OCI-LY7 (cell line): ENCODE data around the gene TRPV6.

Experiments
- CTCF ChIP-seq: fragments of 200-600 bp; sonication (generic); conservative IDR thresholded peaks from 2 replicates; pipeline ENCODE4 v1.5.1; 2014; ENCODE audit warnings: mild to moderate bottlenecking, antibody characterized with exemption, low read length, moderate library complexity, mixed read lengths
- EZH2phosphoT487 ChIP-seq: fragments of 200-600 bp; sonication (generic); IDR thresholded peaks from 2 replicates; pipeline ENCODE4 v1.6.1; 2018; ENCODE audit warnings: low read depth, borderline replicate concordance, mild to moderate bottlenecking, mixed run types, antibody characterized with exemption, low read length, moderate library complexity, mixed read lengths

- TF ChIP-seq CTCF (no peak), EZH2phosphoT487 (no peak)
Measured at GRCh38 chr7:142916508-142916907, 31.0 kb upstream of the TRPV6 start.
